UCSD-AML1 (cell line): ENCODE data around the gene SNAI3.

Source experiments
- DNase-seq: peaks from one replicate; lab custom pipeline; 2025; ENCODE audit not compliant: unreplicated experiment; lab: John Stamatoyannopoulos, UW

SNAI3 gene

DNA sequence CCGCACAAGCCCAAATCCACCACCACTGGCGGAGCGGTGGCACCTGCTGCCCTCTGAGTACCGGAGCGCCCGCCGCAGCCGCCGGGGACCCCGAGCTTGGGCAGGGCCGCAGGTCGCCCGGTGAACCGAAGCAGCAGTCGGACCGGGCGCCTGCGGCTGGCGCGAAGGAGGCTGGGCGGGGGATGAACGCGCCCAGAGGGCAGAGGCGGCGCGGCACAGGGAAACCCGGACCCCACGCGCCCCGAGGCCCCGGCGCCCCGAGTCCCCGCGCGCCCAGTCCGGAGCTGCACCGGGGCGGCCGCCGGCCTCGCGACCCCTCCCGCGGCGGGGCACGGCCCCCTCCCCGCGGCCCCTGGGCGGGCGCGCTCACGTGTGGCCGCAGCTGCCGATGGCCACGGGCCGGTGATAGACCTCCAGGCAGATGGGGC lies 19.5 kb upstream of the SNAI3 start:
- no peak for DNase-seq

DNA sequence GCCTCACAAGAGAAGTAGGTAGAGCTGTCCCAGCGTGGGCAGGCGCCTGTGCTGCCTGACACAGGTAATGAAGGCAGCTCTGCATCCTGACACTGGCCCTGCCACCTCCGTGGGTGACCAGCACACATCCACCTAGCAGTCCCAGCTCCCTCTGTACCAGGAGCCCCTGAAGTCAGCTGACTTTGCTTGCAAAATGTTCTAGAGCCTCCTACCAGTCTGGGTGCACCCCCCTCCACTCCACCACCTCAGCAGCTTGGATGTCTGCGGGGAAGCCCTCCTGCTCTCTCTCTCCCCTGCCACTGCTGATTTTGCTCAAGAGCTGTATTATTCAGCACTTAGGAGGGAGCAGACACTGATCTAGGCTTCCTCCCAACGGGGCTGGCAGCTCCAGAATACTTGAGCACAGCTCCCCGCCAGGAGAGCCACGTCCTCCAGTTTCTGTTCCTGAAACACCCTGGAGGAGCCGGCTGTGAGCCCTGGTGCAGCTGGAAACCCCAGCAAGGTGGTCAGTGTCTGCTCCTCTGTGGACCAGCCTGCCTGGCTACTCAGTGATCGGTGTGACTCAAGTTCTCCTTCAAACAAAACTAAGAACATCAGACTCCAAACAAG lies 18.9 kb upstream of the SNAI3 start:
- DNase-seq, result peak; percentile 51

DNA sequence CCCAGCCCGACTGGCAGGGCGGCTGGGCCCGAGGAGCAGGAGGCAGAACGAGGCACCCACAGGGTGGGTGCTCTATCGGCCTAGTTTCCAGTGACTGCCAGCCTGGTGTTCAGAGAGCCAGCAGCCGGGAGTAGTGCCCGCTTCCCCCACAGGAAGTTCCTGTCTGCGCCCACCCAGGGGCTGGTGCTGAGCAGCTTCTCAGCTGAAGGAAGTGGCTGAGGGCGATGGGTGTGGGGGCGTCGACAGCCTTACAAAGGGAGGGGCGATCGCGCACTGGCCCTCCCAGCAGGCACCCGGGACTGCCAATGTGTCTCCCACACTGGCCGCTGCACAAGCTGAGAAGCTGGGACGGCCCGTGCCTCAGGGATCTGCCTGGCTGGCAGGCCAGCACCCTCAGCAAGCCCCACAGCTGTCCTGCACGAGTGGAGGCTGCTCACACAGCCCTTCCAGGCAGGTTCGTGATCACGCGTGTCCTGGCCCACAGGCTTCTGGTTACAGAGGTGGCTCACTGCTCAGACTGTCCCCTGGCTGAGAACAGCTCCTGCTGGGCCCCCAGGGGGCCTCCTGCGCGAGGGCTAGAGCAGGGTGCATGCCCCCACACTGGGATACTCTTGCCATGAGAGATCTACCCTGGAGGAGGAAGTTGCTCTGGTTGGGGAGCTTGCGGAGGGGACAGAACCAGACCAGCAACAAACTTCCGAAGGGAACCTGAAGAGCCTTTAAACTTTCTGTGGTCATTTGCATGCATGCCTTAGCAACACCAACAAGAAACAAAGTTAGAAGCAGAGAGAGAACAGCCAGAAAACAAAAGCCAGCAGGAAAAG lies 17.4 kb upstream of the SNAI3 start:
- peak; percentile 92 for DNase-seq

DNA sequence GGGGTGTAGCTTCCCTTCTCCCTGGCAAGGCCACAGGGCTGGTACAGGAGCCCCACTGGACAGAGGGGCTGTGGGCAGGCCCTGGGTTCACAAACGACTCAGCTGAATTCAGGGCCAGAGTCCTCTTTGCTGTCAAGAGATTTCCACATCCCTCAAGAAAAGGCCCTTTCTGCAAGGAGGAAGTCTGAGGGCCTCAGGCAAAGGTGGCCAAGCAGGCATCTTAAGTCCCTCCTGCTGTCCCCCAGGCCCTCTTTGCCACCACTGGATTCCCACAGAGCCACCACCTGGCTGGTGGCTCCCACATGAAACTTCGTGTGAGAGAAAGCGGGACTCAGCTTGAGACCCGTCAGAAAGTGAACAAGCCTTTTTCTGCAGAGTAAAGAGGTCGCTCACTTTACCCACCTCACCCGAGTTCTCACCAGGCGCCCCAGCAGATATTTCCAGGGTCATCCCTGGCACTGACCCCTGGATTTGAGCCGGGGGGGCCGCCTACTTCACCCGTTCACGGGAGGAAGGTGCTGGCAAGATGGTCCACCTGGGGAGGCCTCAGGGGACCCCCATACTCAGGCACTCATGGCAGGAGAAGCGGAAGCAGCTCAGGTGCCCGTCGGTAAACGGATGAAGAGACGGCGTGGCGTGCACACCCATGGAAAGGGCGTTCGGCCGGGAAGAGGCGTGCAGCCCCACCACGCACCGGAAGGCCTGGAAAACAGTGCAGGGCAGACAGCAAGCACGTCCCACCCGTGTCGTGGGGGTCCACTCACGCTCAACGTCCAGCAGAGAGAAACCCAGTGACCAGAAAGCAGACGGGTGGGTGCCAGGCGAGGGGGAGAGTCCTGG lies 16.3 kb upstream of the SNAI3 start:
- DNase-seq, result peak; percentile 47

DNA sequence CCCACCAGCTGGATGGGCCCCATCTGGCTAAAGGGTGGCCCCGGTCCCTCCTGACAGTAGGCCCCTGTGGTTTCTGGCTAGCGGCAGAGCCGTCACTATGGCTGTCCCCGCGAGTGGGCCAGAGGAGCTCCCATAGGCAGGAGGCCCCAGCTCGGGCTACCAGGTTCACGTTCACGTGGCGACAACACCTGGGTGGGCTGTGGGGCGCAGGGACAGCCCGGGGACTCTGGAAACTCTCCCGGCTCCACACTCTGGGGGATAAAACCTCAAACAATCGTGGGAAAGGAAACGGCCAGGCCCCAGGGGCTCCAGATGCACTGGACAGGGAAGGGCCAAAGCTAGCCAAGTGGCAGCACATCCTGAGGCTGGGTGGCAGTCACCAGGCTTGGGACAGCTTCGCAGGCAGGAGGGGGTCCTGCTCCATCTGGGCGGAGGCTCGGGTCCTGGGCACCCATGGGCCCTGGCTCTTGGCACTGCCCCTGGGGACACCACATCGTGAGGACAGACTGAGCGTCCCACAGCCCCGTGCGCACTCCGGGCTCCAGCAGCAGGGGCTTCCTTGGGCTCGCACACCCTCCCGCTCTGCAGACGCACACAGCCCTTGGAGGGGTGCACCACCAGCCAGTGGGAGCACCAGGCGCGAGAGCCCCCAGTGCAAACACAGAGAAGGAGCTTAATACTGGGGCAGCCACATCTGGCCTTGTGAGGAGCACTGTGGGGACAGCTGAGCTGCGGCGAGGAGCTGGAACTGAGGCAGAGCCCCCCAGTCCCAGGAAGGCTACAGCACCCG lies 15.5 kb upstream of the SNAI3 start:
- DNase-seq, result no peak

DNA sequence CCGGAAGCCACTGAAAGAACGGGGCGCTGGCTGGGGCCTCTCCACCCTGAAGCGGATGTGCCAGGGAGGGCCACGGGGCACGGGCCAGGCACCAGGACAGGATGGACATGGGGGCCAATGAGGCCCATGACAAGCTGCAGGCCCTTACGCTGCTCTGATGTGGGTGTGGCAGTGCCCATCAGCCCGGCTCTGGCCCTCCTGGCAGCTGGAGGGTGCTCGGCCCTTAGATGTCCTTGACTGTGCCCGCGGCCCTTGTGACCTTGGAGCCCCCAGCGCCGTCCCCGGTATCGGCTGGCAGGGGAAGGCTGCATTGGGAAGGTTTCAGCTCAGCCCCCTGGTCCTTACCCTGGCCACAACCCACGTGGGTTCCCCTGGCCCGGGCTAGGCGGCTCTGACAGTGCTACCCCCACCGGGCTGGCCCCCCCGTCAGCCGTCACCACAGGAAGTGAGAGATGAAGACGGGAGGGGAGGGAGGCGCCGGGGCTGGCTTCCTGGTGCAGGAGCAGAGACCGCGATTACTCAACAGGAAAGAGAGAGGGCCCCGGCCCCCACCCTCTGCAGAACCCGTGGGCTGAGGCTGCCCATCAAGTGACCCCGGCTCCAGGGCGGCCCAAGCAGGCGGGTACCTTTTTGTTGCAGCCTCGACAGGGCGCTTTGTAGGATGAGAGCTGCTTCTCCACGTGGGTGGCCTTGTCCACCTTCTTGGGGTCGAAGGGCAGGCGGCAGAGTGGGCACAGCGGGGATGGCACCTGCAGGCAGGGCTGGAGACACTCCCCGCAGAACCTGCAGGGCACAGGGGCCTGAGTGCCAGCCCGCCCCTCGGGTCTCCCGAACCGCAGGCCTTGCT lies 14.6 kb upstream of the SNAI3 start:
- peak; percentile 97 for DNase-seq

DNA sequence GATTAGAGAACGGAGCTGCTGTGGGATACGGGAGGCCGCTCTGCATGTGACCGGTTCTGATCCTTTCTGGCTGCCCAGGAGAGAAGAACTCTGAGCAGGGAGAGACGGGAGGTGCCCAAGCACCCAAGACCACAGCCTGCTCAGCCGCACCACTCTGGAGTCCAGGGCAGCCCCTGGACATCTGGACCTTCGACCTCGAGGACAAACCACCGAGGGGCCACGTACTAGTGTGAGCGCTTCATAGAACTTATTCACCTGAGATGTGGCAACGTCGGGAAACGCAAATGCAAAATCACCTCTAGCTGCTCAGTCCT lies 14.0 kb upstream of the SNAI3 start:
- no peak for DNase-seq

DNA sequence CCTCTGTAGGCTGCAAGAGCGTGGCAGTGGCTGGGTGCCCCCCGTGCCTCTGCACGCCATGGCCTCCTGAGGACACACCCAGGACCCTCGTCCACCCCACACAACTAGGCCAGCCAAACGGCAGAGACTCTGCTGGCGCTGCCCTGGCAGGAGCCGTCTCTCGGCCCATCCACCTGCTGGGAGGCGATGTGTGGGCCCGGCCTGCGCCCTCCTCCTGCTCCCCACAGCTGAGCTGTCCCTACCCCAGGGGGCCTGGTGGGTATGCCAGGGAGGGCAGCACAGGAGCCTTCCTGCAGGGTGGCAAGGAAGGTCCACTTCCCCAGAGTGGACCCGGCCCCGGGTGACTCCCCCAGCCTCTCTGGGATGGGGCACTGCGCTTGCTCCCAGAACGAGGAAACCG lies 12.9 kb upstream of the SNAI3 start:
- no peak for DNase-seq

DNA sequence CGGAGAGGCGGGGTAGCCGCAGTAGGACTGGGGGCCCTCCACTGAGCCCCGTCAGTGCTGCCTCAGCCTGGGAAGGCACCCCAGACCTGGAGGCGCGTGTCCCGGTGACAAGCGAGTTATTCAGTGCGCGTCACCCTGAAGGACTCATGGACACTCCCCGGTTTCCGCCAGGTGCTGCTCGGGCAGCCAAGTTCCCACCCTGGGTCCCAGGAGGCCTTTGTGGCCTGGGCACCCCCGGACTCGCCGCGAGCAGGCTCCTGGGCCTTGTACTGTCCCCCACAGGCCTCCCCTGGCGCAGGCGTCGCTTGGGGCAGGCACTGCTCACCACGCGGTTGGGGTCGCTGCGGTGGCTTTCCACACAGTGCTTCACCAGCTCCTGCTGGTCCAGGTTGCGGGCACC lies 12.3 kb upstream of the SNAI3 start:
- DNase-seq, result no peak

DNA sequence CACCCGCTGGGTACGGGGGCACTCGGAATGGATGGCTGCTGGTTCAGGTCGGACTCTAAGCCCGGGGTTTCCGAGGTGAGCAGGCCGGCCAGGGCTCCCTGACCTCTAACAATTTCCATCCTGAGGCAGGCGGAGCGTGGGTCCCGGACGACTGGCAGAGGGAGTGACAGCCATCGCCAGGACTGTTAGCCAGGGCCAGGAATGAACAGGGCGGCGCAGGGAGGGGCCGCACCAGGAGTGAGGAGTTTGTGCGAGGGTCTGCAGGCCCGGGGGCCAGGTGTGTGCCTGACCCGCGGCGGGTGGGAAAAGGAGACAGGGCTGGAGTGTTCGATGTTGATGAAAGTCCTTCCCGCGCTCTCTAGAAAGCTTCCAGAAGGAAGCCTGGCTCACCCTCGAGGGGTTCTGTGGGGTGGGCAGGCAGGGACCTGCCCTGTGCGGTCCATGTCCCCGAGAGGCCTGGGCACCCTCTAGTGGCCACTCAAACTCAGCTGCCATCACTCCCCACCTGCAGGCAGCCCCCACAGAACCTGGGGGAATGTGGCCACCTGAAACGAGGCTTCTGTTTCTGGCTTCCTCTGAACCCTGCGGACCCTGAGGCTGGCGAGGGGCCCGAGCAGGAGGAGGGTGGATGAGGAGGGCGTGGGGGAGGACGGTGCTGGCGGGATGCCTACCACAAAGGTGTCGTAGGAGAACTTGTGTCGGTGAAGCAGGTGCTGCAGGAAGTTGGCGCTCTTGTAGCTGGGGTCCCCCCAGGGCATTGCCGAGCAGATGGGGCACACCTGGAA lies 11.7 kb upstream of the SNAI3 start:
- no peak for DNase-seq

DNA sequence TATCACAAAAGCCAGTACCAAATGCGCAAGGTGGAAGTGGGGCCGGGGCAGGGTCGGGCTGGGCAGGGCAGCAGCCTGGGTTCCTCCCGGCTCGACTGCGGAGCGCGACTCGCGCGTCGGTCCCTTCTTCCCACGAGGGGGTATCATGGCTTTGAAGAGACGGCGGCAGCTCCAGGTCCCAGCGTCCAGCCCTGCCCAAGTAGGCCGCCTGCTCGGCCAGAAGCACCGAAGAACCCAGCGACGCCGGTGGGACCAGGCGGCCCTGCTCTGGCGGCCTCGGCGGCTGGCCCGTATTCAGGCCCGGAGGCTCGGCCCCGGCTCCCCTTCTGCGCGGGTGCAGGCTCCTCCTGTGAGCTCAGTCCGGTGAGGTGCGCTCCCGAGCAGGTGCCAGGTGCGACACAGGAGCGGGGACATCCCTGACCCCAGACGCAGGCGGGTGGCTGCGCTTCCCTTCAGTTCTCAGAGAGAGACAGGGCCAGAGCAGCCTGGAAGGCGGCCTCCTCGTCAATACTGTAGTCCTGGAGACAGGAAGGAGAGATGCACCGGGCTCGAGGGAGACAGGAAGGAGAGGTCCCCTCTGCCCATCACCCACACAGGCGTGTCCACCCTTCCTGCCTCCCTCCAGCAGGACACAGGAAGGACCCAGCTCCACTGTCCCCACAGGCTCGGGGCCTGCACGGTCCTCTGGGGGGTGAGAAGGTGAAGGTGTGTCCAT lies 11.0 kb upstream of the SNAI3 start:
- DNase-seq, result no peak

DNA sequence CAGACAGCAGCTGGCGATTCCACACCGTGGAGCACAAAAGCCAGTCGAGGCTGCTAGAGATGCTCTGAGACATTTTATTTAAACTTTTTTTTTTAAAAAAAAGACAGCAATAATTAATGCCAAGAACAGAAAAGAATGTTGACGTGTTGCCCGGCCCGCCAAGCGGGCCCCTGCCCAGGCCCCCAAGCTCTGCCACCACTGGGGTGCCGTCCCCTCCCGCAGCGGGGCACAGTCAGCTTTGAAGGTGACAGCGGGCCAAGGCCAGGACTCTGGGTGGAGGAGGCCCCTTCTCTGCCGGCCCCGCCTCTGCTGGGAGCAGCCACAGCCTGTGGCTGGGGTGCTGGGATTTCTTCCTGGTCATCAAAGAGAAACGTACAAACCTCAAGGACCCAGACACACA lies 10.1 kb upstream of the SNAI3 start:
- DNase-seq, result no peak

DNA sequence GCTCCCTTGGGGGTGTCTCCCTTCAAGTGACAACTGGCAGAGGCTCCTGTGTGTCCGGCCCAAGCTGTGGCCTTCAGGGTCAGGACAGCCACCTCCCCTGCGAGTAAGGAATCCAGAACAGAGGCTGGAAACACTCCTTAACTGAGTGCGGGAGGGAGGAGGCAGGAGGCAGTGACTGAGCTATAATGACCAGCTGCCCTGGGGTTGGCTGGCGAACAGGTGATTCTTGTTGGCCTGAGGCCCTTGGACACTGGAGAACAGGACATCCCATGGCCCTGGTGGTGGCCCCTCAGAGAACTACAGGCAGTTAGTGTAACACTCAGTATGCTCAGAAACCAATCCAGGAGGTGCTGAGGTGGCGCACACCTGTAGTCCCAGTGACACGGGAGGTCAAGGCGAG lies 9.4 kb upstream of the SNAI3 start:
- no peak for DNase-seq

DNA sequence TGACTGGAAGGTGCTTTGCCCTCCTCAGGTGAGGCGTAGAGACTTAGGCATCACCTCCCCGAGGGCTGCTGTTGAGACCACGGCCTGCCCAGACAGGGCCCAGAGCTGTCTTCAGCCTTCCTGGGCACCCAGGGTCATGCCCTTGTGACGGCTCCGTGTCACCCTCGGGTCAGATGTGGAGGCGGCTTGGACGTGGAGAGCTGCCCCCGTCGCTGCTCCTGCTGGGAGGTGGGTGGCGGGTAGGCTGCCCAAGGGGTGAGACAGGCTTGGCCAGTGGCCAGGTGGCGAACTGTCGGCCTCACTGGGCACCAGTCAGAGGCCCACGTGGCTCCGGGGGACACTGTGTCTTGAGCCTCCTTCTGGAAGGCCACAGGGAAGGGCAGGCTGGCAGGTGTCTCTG lies 8.9 kb upstream of the SNAI3 start:
- DNase-seq, result no peak

DNA sequence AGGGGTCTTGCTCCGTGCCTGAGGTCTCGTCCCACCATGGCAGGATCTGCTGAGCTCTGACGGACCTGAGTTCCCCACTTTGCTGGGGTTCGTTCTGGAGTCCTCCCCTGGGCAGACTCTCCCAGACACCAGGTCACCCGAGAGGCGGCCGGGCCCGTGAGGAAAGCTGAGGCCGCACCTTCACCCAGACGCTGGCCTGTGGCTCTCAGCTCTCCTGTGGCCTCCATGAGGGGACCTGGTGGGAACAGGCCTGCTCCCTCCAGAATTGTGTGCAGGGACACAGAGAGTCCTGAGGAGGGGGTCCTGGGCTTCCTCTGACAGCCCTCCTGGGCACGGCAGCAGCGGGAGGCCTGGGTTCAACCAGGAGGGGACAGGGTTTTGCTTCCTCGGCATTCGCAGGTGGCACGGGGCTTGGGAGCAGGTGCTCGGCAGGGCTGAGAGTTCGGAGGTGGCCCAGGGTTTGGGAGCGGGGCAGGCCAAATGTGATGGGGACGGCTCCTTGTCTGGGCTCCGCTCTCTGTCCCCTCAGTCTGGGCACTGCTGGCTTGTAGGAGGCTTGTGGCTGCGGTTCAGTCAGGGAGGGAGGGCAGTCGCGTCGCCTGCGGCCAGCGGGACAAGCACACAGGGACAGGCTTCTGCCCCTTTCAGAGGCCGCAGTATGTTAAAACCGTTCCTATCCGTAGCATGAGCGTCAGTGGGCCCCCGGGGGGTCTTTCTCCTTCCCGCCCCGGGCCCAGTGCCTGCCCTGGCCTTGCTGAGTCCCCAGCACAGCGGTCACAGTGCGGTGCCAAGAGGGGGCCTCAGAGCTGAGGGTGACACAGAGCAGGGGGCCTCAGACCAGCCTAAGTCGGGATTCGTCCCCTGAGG lies 8.1 kb upstream of the SNAI3 start:
- no peak for DNase-seq

DNA sequence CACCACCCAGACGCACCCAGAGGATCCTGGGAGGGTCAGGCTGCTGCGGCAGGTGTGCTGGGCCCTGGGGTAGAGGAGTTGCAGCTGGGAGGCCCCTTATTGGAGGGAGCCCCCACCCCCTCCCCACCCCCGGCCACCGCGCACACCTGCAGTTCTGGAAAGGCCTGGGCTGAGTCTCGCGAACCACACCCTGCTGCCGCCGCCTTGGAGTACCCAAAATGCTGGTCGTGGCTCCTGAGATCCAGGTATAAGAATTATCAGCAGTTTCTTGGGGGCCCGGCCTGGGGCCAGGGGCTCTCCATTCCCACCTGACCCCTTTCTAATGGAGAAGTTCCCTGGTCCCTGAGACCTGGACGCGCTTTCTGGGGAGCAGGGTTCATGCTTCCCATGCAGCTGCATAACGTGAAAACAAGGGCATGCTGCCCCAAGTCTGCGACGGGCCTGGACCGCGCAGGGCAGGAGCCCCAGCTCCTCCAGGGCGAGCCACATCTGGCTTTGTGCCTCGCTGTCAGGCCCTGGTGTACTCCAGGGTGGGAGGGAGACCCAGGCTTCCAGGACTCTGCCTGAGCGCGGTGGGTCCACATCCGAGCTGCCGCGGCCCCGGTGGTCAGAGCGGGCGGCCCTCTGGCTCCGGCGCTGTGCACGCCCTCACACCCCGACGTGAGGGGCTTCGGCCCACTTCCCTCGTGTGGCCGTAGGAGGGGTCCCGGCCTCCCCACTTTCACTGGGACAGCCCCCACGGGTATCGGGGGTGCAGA lies 7.3 kb upstream of the SNAI3 start:
- DNase-seq, result no peak

DNA sequence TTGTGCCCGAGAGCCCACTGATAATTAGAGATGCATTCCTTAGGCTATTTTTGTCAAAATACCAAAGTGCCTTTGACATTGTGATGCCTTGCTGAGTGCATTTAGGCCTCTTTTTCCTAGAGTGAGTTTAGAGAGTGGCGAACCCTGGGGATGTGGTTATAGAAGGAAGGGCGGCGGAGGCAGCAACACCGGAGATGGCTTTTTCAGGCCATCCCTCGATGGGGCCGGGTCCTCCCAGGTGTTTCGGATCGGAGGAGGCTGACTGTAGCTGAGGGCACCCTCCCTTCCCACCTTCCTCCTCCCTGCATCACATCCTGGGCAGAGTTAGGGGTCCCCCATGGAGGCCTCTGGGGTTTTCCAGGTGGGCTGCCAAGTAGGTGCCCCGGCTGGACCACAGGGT lies 6.6 kb upstream of the SNAI3 start:
- no peak for DNase-seq
